ENCODE results near the gene PRSS23. TPM values are rescaled to one million over a fixed set of nuclear protein-coding genes. Genes with fewer than 3 reads are reported as not detected.

The PRSS23 gene
- total and polyA plus RNA-seq, 9 donors = 13.5 to 129 (median 40.8) TPM

GRCh38 chr11:86800960-86801272 lies 574 bp downstream of the PRSS23 start:
- no peak for DNase-seq
- intact Hi-C loops (cut with DNase I) = loop anchor here in 3 of 4 donors (5.0 to 10.0 kb wide), 3 partner anchors 126 to 344 kb away; partner anchors contain the start of gene ME3 (in 1 of the 3)
- Histone ChIP-seq H3K4me3 (peak overlapping the region; percentile 76), H3K4me1 (ENCODE audit: insufficient read depth) (peaks cover 7% of the 10 kb centered on the region), H3K9me3 (no peaks in the 10 kb centered on the region), H3K27me3 (no peaks in the 10 kb centered on the region), H3K36me3 (no peaks in the 10 kb centered on the region), H3K27ac (no peak overlapping the region)
- 0 to 2% (median 1%) methylated on average over 9 of the region's 9 CpGs for WGBS, 3 donors
- TF ChIP-seq POLR2A (IDR thresholded peaks at IDR 0.05) = no peak
- no peak for TF ChIP-seq CTCF (IDR thresholded peaks at IDR 0.05)
- TF ChIP-seq EP300 (IDR thresholded peaks at IDR 0.05) = no peak

GRCh38 chr11:86801364-86801763 lies 1.0 kb downstream of the PRSS23 start:
- TF ChIP-seq EP300 (IDR thresholded peaks at IDR 0.05) (no peak), CTCF (IDR thresholded peaks at IDR 0.05) (no peak)
- no peak for DNase-seq
- no peaks in the 10 kb centered on the region for H3K36me3 ChIP-seq
- 61 to 78% (median 65%) methylated on average over 2 of the region's 2 CpGs for WGBS, 3 donors
- peaks cover 7% of the 10 kb centered on the region for H3K4me1 ChIP-seq (ENCODE audit: insufficient read depth)
- no peaks in the 10 kb centered on the region for H3K9me3 ChIP-seq
- intact Hi-C loops (cut with DNase I) = loop anchor here in 3 of 4 donors (5.0 to 10.0 kb wide), 3 partner anchors 127 to 344 kb away; partner anchors contain the start of gene ME3 (in 1 of the 3)
- peak overlapping the region; percentile 76 for H3K4me3 ChIP-seq
- no peaks in the 10 kb centered on the region for H3K27me3 ChIP-seq
- no peak overlapping the region for H3K27ac ChIP-seq

GRCh38 chr11:86802146-86802545 lies 1.8 kb downstream of the PRSS23 start:
- Histone ChIP-seq H3K27me3 (no peaks in the 10 kb centered on the region), H3K4me3 (peak overlapping the region; percentile 76), H3K36me3 (no peaks in the 10 kb centered on the region), H3K27ac (no peak overlapping the region), H3K9me3 (no peaks in the 10 kb centered on the region), H3K4me1 (ENCODE audit: insufficient read depth) (peaks cover 7% of the 10 kb centered on the region)
- no peak for DNase-seq
- no peak for TF ChIP-seq CTCF (IDR thresholded peaks at IDR 0.05)
- no peak for TF ChIP-seq POLR2A (IDR thresholded peaks at IDR 0.05)
- WGBS, 3 donors = 26 to 31% (median 26%) methylated on average over 5 of the region's 5 CpGs
- intact Hi-C loops (cut with DNase I) = loop anchor here in 3 of 4 donors (5.0 to 10.0 kb wide), 3 partner anchors 127 to 345 kb away; partner anchors contain the start of gene ME3 (in 1 of the 3)

- Histone ChIP-seq H3K27me3 (no peaks in the 10 kb centered on the region), H3K9me3 (no peaks in the 10 kb centered on the region), H3K27ac (no peak overlapping the region), H3K36me3 (no peaks in the 10 kb centered on the region), H3K4me3 (peak overlapping the region; percentile 76), H3K4me1 (ENCODE audit: insufficient read depth) (peaks cover 7% of the 10 kb centered on the region)
- DNase-seq = no peak
- no peak for TF ChIP-seq POLR2A (IDR thresholded peaks at IDR 0.05)
- no peak for TF ChIP-seq EP300 (IDR thresholded peaks at IDR 0.05)
- TF ChIP-seq CTCF (IDR thresholded peaks at IDR 0.05) = peak; percentile 30 to 48 (median 45)
- WGBS, 3 donors = 8 to 16% (median 15%) methylated on average over 3 of the region's 3 CpGs
- intact Hi-C loops (cut with DNase I) = loop anchor here in 3 of 4 donors (5.0 to 10.0 kb wide), 3 partner anchors 128 to 345 kb away; partner anchors contain the start of gene ME3 (in 1 of the 3)
Observed at GRCh38 chr11:86802601-86803051, 2.3 kb downstream of the PRSS23 start.

Measured in ovary (tissue), 9 donors.